HG02970 (cell line): ENCODE measurements around the gene ICE2.

Experiments
- ATAC-seq: cut with Tn5 transposase; IDR thresholded peaks from one replicate; pipeline ENCODE4 v1.9.1; 2021; ENCODE audit warnings: mild to moderate bottlenecking, moderate library complexity, moderate number of reproducible peaks; ENCODE audit not compliant: unreplicated experiment, low FRiP score

ICE2 gene

GRCh38 chr15:60374628-60375081 lies 104.3 kb downstream of the ICE2 start:
- ATAC-seq = no peak

- no peak for ATAC-seq
Observed at GRCh38 chr15:60374209-60374608, 104.7 kb downstream of the ICE2 start.

GRCh38 chr15:60373745-60374144 lies 105.2 kb downstream of the ICE2 start:
- no peak for ATAC-seq

- no peak for ATAC-seq
Observed at GRCh38 chr15:60373327-60373726, 105.6 kb downstream of the ICE2 start.

GRCh38 chr15:60372756-60373155 lies 106.2 kb downstream of the ICE2 start:
- ATAC-seq = no peak

- no peak for ATAC-seq
Observed at GRCh38 chr15:60372227-60372626, 106.7 kb downstream of the ICE2 start.

GRCh38 chr15:60371175-60372051 lies 107.5 kb downstream of the ICE2 start:
- no peak for ATAC-seq

GRCh38 chr15:60370869-60371136 lies 108.1 kb downstream of the ICE2 start:
- ATAC-seq = no peak

GRCh38 chr15:60370105-60370868 lies 108.7 kb downstream of the ICE2 start:
- no peak for ATAC-seq

GRCh38 chr15:60369696-60370095 lies 109.2 kb downstream of the ICE2 start:
- ATAC-seq = no peak
